Thyroid gland (tissue), 4 donors: Measurements from ENCODE around the gene FBXL13. TPM values are rescaled to one million over a fixed set of nuclear protein-coding genes. Genes with fewer than 3 reads are reported as not detected.

Source experiments
- DNase-seq, 2 donors: peaks; one replicate each; pipeline ENCODE4 v3.0.0-alpha.2; 2019
- H3K27ac ChIP-seq, 3 donors: fragments of 200-600 bp; sonication (generic); 1 replicate in 2 of 3; 2 replicates in 1 of 3; pipeline ENCODE4 v1.5.1; 2016 to 2019; ENCODE audit warnings: mild to moderate bottlenecking in 1 of 3, moderate library complexity in 1 of 3
- H3K27me3 ChIP-seq: fragments of 200-600 bp; sonication (generic); one replicate; pipeline ENCODE4 v1.5.1; 2019
- H3K36me3 ChIP-seq, 2 donors: fragments of 200-600 bp; sonication (generic); one replicate each; pipeline ENCODE4 v1.5.1; 2016 to 2019
- H3K4me1 ChIP-seq, 2 donors: fragments of 200-600 bp; sonication (generic); one replicate each; pipeline ENCODE4 v1.5.1; 2017 to 2019
- H3K4me3 ChIP-seq, 3 donors: fragments of 200-600 bp; sonication (generic); replicated peaks in 1 of 3; 1 replicate in 2 of 3; 2 replicates in 1 of 3; pipeline ENCODE4 v1.5.1; 2016; ENCODE audit warnings: mild to moderate bottlenecking in 1 of 3
- H3K9me3 ChIP-seq: fragments of 200-600 bp; sonication (generic); one replicate; pipeline ENCODE4 v1.5.1; 2017
- POLR2A ChIP-seq, 2 donors: fragments of 450-650 bp; IDR thresholded peaks; one replicate each; pipeline ENCODE4 v1.6.1; 2017; ENCODE audit warnings: antibody characterized with exemption in 2 of 2, mild to moderate bottlenecking in 2 of 2, moderate library complexity in 1 of 2
- WGBS, 2 donors: methylation state at CpG; one replicate each; pipeline ENCODE4 v1.1.5; 2017; 5-methylcytosine and 5-hydroxymethylcytosine counted together
- intact Hi-C: fragments of 100-400 bp; cut with DNase I; formaldehyde crosslinking; loops from one replicate; pipeline ENCODE4 v1.15.1; 2023
- total RNA-seq, 4 donors: library from RNA; depleted of rRNA; stranded (reverse); fragments of >200 nt; gene quantifications; one replicate each; pipeline ENCODE4 v1.2.3, GENCODE V29; 2016
- TF ChIP-seq, protein P1 (sequence below), 6 experiments: fragments of 200-600 bp in 3 of 6; fragments of 450-650 bp in 3 of 6; sonication (generic) in 3 of 6; IDR thresholded peaks; one replicate each; pipeline ENCODE4 v1.5.1; 2016 to 2019; ENCODE audit warnings: antibody characterized with exemption in 6 of 6, mild to moderate bottlenecking in 2 of 6, inconsistent platforms in 1 of 6, moderate library complexity in 1 of 6

FBXL13 gene
- total RNA-seq, 4 donors from 2014 or later: 4.2 to 9.6 (median 5.0) TPM

DNA sequence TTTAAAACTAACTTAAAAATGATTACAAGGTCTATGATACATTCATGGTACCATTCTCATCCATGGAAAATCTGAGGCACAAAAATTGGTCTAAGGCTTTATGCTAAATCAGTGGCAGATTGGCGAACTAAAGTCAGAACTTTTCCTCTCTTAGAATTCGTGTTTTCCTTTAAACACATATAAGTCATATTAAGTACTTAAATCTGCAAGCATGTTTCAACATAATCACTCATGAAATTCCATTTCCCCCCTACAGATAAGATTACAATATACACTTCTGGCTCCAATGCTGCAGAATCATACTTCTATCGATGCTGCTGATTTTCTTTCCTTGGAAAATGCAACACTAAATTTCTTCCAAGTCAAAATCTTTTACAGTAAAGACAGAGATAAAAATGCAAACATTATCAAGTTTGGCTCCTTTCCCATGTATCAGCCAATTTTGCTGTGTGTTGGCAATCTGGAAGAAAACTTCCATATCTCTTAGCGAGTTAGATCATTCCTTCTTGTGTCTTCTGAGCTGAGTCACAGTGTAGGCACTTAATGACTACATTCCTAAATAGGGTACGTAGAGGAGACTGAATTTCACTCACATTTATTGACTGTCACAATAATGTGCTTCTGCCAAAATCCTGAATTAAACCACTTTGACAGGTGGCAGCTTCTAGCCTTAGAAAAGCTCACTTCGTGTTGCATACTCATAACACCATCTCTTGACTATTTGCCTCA lies 238.2 kb downstream of the FBXL13 start:
- WGBS, 2 donors: 84 to 89% methylated on average over 6 of the region's 6 CpGs
- no peaks in the 10 kb centered on the region for H3K9me3 ChIP-seq
- H3K36me3 ChIP-seq: no peaks in the 10 kb centered on the region
- H3K4me1 ChIP-seq: no peaks in the 10 kb centered on the region
- H3K4me3 ChIP-seq: no peak overlapping the region
- TF ChIP-seq POLR2A (IDR thresholded peaks at IDR 0.05): no peak
- TF ChIP-seq, protein P1, sequence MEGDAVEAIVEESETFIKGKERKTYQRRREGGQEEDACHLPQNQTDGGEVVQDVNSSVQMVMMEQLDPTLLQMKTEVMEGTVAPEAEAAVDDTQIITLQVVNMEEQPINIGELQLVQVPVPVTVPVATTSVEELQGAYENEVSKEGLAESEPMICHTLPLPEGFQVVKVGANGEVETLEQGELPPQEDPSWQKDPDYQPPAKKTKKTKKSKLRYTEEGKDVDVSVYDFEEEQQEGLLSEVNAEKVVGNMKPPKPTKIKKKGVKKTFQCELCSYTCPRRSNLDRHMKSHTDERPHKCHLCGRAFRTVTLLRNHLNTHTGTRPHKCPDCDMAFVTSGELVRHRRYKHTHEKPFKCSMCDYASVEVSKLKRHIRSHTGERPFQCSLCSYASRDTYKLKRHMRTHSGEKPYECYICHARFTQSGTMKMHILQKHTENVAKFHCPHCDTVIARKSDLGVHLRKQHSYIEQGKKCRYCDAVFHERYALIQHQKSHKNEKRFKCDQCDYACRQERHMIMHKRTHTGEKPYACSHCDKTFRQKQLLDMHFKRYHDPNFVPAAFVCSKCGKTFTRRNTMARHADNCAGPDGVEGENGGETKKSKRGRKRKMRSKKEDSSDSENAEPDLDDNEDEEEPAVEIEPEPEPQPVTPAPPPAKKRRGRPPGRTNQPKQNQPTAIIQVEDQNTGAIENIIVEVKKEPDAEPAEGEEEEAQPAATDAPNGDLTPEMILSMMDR (IDR thresholded peaks at IDR 0.05): no peak
- no peak overlapping the region for H3K27ac ChIP-seq
- intact Hi-C loops: no loop called here
- no peak for DNase-seq
- no peaks in the 10 kb centered on the region for H3K27me3 ChIP-seq

DNA sequence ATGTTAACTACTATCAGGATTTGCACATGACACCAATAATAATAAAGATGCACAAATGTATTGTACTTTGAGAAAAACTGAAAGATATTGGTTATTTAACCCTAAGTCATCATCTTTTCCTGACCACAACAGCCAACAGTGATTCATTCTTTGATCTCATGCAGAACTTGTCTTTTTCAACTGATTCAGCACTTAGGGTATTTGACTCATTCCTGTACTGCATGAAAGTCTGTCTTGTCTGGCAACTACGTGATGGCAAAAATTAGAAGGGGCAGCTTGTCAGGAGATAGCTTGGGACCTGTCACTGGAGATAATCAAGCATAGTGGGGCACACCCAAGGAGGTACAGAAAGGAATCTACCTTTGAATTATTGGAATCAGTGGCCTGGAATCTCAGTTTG lies 239.6 kb downstream of the FBXL13 start:
- Histone ChIP-seq H3K36me3 (no peaks in the 10 kb centered on the region), H3K27ac (no peak overlapping the region), H3K4me1 (no peaks in the 10 kb centered on the region), H3K27me3 (no peaks in the 10 kb centered on the region), H3K4me3 (no peak overlapping the region), H3K9me3 (no peaks in the 10 kb centered on the region)
- no peak for DNase-seq
- 73 to 85% methylated on average over 1 of the region's 1 CpG for WGBS, 2 donors
- intact Hi-C loops: no loop called here
- no peak for TF ChIP-seq POLR2A (IDR thresholded peaks at IDR 0.05)
- TF ChIP-seq, protein P1 (IDR thresholded peaks at IDR 0.05): no peak

DNA sequence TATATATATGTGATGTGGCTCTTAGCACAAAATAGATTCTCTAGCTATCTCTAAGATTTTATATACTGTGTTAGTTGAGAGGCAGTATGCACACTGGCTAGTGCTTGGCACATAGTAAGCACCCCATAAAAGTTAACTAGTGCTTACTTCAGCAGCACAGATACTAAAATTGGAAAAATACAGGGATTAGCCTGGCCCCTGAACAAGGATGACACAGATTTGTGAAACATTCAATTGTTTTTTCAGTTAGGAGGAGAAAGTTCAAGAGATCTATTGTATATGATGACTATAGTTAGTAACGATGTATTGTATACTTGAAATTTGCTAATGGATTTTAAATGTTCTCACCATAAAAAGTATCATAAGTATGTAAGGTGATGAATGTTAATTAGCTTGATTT lies 240.1 kb downstream of the FBXL13 start:
- intact Hi-C loops: no loop called here
- H3K27ac ChIP-seq: no peak overlapping the region

DNA sequence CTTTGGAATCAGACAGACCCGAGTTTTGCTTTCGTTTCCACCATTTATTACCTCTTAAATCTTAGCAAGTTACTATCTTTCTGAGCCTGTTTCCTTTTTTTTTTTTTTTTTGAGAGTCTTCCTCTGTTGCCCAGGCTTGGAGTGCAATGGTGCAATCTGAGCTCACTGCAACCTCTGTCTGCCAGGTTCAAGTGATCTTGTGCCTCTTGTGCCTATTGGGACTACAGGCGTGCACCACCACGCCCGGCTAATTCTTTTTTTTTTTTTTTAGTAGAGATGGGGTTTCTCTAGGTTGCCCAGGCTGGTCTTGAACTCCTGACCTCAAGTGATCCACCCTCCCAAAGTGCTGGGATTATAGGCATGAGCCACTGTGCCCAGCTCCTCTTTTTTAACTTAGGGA lies 241.3 kb downstream of the FBXL13 start:
- Histone ChIP-seq H3K36me3 (peaks cover 0 to 4% of the 10 kb centered on the region in 2 donors), H3K9me3 (no peaks in the 10 kb centered on the region), H3K27ac (no peak overlapping the region), H3K27me3 (no peaks in the 10 kb centered on the region), H3K4me3 (no peak overlapping the region), H3K4me1 (no peaks in the 10 kb centered on the region)
- TF ChIP-seq, protein P1 (IDR thresholded peaks at IDR 0.05): no peak
- TF ChIP-seq POLR2A (IDR thresholded peaks at IDR 0.05): no peak
- WGBS, 2 donors: 87 to 94% methylated on average over 5 of the region's 5 CpGs
- intact Hi-C loops: no loop called here
- no peak for DNase-seq

More for the DNA sequence above, 240.1 kb downstream of the FBXL13 start:
- Histone ChIP-seq H3K27me3 (no peaks in the 10 kb centered on the region), H3K9me3 (no peaks in the 10 kb centered on the region), H3K4me1 (no peaks in the 10 kb centered on the region), H3K36me3 (peaks cover 0 to under 1% of the 10 kb centered on the region in 2 donors), H3K4me3 (no peak overlapping the region)
- DNase-seq: no peak
- no peak for TF ChIP-seq POLR2A (IDR thresholded peaks at IDR 0.05)
- TF ChIP-seq, protein P1 (IDR thresholded peaks at IDR 0.05): no peak
- WGBS, 2 donors: 92 to 94% methylated on average over 1 of the region's 1 CpG

DNA sequence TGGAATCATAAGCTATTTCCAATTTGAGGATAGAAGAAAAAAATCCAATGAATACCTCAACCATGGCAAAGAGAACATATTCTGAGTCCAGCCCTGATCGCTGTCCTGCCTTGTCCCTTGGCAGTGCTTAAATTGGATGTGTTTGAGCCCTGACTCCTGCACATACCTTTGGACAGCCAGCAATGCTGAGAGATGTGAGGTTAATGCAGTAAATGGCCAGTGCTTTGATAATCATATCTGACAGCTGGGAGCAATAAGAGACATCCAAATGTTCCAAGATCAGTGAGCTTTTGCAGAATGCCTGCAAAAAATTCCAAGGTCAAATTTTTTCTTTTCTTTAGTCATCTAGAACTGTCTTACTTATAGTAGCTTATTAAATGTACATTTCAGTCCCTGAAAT lies 241.9 kb downstream of the FBXL13 start:
- Histone ChIP-seq H3K4me1 (no peaks in the 10 kb centered on the region), H3K4me3 (no peak overlapping the region), H3K36me3 (peaks cover 0 to 4% of the 10 kb centered on the region in 2 donors), H3K27ac (no peak overlapping the region), H3K27me3 (no peaks in the 10 kb centered on the region), H3K9me3 (no peaks in the 10 kb centered on the region)
- 75 to 91% methylated on average over 1 of the region's 1 CpG for WGBS, 2 donors
- TF ChIP-seq POLR2A (IDR thresholded peaks at IDR 0.05): no peak
- TF ChIP-seq, protein P1 (IDR thresholded peaks at IDR 0.05): no peak
- no peak for DNase-seq
- intact Hi-C loops: no loop called here
